Left lung (tissue), 14 donors: Measurements from ENCODE around the gene ARFIP1. TPM values are rescaled to one million over a fixed set of nuclear protein-coding genes. Genes with fewer than 3 reads are reported as not detected.

ENCODE experiments used
- ATAC-seq: fragments of 200-7000 bp; cut with Tn5 transposase; one replicate; pipeline ENCODE4 v1.9.1; 2020; ENCODE audit warnings: moderate library complexity
- DNase-seq, 4 donors: peaks; one replicate each; pipeline ENCODE4 v3.0.0-alpha.2; 2013 to 2020
- H3K27ac ChIP-seq, 2 donors: fragments of 200-600 bp; sonication (generic) in 1 of 2; one replicate each; pipeline versions ENCODE4 v1.5.0 to v1.8.0; 2020 to 2021
- H3K27me3 ChIP-seq, 2 donors: fragments of 200-600 bp; sonication (generic) in 1 of 2; one replicate each; pipeline versions ENCODE4 v1.5.0 to v1.8.0; 2020 to 2021
- H3K36me3 ChIP-seq, 2 donors: fragments of 200-600 bp; sonication (generic) in 1 of 2; one replicate each; pipeline versions ENCODE4 v1.5.0 to v1.8.0; 2020 to 2021
- H3K4me1 ChIP-seq, 2 donors: fragments of 200-600 bp; one replicate each; pipeline ENCODE4 v1.8.0; 2021
- H3K4me3 ChIP-seq, 2 donors: fragments of 200-600 bp; sonication (generic) in 1 of 2; one replicate each; pipeline versions ENCODE4 v1.5.0 to v1.8.0; 2020 to 2021; ENCODE audit warnings: mild to moderate bottlenecking in 1 of 2
- H3K9me3 ChIP-seq, 2 donors: fragments of 200-600 bp; sonication (generic) in 1 of 2; one replicate each; pipeline versions ENCODE4 v1.5.0 to v1.8.0; 2020 to 2021
- intact Hi-C, 2 donors: fragments of 100-400 bp; cut with DNase I; formaldehyde crosslinking; loops; one replicate each; pipeline versions ENCODE4 v1.11.2 to v1.14.2; 2022
- long read RNA-seq, 12 donors: library from polyadenylated mRNA in 2 of 12; unstranded in 2 of 12; transcript quantifications; one replicate each; pipeline ENCODE4 v2.0.0 and lab custom pipeline, GENCODE V29; 2019 to 2026
- polyA plus RNA-seq, 6 donors: library from polyadenylated mRNA; unstranded; fragments of 120-200 nt; gene quantifications; one replicate each; pipeline ENCODE4 v1.2.1, GENCODE V29; 2013; ENCODE audit not compliant: insufficient read length in 6 of 6
- total RNA-seq, 2 donors: library from RNA; stranded (reverse); fragmentation: NEBNext Ultra II Directional; extraction: Animal tissue kit (Norgen Biotek cat#: 25700); gene quantifications; one replicate each; pipeline ENCODE4 v1.2.1, GENCODE V29; 2021
- TF ChIP-seq, protein P1 (sequence below), 2 donors: fragments of 200-600 bp; sonication (generic) in 1 of 2; IDR thresholded peaks; one replicate each; pipeline versions ENCODE4 v1.5.0 to v1.8.0; 2021; ENCODE audit warnings: antibody characterized with exemption in 2 of 2
- donor health status: DM: no; HTN: yes; CAD: no.
- donor health status: DM: no; HTN: no; CAD: no.

ARFIP1 gene
- total RNA-seq (10 to 100 TPM; 34.7 to 36.4 TPM), polyA plus RNA-seq (10 to 100 TPM; 41.7 to 48.9 (median 46.9) TPM)
- long read RNA-seq, donor 1, transcript ARFIP1-201 (9 exons, 3,111 nt) = major isoform, 6 of 57 reads
- long read RNA-seq, donor 1, partial matches to known transcripts = 46 of 57 reads
- long read RNA-seq, donor 1, other reads (novel, unspliced or antisense) = 0 of 57 reads
- long read RNA-seq, donor 2, transcript ARFIP1-201 (9 exons, 3,111 nt) = major isoform, 5 of 12 reads
- long read RNA-seq, donor 2, partial matches to known transcripts = 0 of 12 reads
- long read RNA-seq, donor 2, other reads (novel, unspliced or antisense) = 0 of 12 reads
- long read RNA-seq, donor 3, transcript ARFIP1-201 (9 exons, 3,111 nt) = major isoform, 5 of 10 reads
- long read RNA-seq, donor 3, partial matches to known transcripts = 0 of 10 reads
- long read RNA-seq, donor 3, other reads (novel, unspliced or antisense) = 0 of 10 reads
- long read RNA-seq, donor 4, partial matches to known transcripts = 7 of 13 reads
- long read RNA-seq, donor 4, other reads (novel, unspliced or antisense) = 2 of 13 reads
- long read RNA-seq, donor 5, partial matches to known transcripts = 34 of 41 reads
- long read RNA-seq, donor 5, other reads (novel, unspliced or antisense) = 0 of 41 reads
- long read RNA-seq, donor 6, transcript ARFIP1-201 (9 exons, 3,111 nt) = major isoform, 8 of 46 reads
- long read RNA-seq, donor 6, transcript ARFIP1-205 (9 exons, 3,424 nt) = minor isoform, 7 of 46 reads
- long read RNA-seq, donor 6, partial matches to known transcripts = 25 of 46 reads
- long read RNA-seq, donor 6, other reads (novel, unspliced or antisense) = 0 of 46 reads
- long read RNA-seq, donor 7, partial matches to known transcripts = 17 of 24 reads
- long read RNA-seq, donor 7, other reads (novel, unspliced or antisense) = 0 of 24 reads
- long read RNA-seq, donor 8, partial matches to known transcripts = 0 of 7 reads
- long read RNA-seq, donor 8, other reads (novel, unspliced or antisense) = 0 of 7 reads
- long read RNA-seq, donor 9 = 0 reads
- long read RNA-seq, donor 10, partial matches to known transcripts = 1 of 11 reads
- long read RNA-seq, donor 10, other reads (novel, unspliced or antisense) = 5 of 11 reads
- long read RNA-seq, donor 11, partial matches to known transcripts = 0 of 10 reads
- long read RNA-seq, donor 11, other reads (novel, unspliced or antisense) = 0 of 10 reads
- long read RNA-seq, donor 12, transcript ARFIP1-201 (9 exons, 3,111 nt) = major isoform, 5 of 11 reads
- long read RNA-seq, donor 12, partial matches to known transcripts = 5 of 11 reads
- long read RNA-seq, donor 12, other reads (novel, unspliced or antisense) = 0 of 11 reads

GRCh38 chr4:152779513-152780266, at the start of gene ARFIP1, which contains the start of gene TIGD4:
TSS of gene ARFIP1 (plus strand) at chr4:152779954. CDS start at chr4:152829634, 49,680 bp downstream.
TSS of gene TIGD4 (minus strand) at chr4:152779730. CDS start at chr4:152771004, 8,726 bp downstream.
- Histone ChIP-seq H3K9me3 (no peaks in the 10 kb centered on the region), H3K27ac (peak within 1 kb of the TSS; percentile 81 to 89), H3K36me3 (no peaks in the 10 kb centered on the region), H3K4me3 (peak within 1 kb of the TSS; percentile 56 to 82), H3K27me3 (no peaks in the 10 kb centered on the region), H3K4me1 (peaks cover 0 to 33% of the 10 kb centered on the region in 2 donors)
- intact Hi-C loops = no loop called here
- peak; percentile 99 for ATAC-seq
- DNase-seq = peak; percentile 96 to 99 (median 98)
- TF ChIP-seq, protein P1, sequence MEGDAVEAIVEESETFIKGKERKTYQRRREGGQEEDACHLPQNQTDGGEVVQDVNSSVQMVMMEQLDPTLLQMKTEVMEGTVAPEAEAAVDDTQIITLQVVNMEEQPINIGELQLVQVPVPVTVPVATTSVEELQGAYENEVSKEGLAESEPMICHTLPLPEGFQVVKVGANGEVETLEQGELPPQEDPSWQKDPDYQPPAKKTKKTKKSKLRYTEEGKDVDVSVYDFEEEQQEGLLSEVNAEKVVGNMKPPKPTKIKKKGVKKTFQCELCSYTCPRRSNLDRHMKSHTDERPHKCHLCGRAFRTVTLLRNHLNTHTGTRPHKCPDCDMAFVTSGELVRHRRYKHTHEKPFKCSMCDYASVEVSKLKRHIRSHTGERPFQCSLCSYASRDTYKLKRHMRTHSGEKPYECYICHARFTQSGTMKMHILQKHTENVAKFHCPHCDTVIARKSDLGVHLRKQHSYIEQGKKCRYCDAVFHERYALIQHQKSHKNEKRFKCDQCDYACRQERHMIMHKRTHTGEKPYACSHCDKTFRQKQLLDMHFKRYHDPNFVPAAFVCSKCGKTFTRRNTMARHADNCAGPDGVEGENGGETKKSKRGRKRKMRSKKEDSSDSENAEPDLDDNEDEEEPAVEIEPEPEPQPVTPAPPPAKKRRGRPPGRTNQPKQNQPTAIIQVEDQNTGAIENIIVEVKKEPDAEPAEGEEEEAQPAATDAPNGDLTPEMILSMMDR (IDR thresholded peaks at IDR 0.05) = no peak

DNA sequence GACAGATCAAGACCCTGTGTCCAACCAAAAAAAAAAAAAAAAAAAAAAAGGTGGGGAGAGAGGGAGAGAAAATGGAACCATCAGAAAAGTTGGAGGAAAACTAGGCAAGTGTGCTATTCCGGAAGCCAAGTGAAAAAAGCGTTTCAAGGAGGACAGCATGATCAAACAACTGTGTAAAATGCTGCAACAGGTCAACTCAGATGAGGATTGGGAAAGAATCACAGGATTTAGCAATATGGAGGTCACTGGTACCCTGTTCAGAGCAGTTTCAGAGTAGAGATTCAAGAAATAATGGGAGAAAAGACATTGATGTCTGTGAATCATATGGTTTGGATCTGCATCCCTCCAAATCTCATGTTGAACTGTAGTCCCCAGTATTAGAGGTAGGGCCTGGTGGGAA, 47.8 kb upstream of the ARFIP1 start:
- ATAC-seq (no peak), DNase-seq (no peak)
- Histone ChIP-seq H3K27ac (no peak overlapping the region), H3K9me3 (no peaks in the 10 kb centered on the region), H3K4me1 (no peaks in the 10 kb centered on the region), H3K27me3 (no peaks in the 10 kb centered on the region), H3K36me3 (no peaks in the 10 kb centered on the region), H3K4me3 (no peak overlapping the region)
- intact Hi-C loops = no loop called here
- TF ChIP-seq, protein P1 (IDR thresholded peaks at IDR 0.05) = no peak

DNA sequence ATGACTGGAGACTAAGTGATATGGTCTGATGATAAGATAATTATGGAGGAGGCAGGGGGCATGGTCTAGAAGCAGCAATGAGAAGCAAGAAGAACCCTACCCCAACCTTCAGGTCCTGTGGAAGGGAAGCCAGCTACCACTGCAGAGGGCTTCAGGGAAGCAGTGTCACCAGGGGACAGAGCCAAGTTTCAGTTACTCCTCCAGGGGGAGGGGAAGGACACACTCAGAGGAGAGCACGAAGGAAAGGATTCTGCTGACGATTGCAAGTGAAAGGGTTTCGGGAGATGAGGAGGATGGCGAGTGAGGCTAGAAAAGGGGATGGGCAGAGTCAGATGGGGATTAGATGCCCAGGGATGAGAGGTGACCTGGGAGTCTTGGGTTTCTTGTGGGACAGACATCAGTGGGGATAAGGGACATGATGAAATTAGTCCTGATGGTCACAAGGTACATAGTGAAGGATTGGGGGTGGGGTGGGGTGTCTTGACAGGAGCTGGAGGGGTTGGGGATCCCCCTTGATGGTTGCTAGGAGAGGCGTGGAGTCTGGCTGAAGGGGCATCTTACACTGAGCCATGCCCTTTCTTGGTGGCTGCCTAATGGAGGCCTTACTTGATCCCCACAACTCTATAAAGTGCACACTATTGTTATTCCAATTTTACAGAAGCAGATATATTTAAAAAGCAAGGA, 45.6 kb upstream of the ARFIP1 start:
- Histone ChIP-seq H3K27ac (no peak overlapping the region), H3K36me3 (no peaks in the 10 kb centered on the region), H3K9me3 (no peaks in the 10 kb centered on the region), H3K4me3 (no peak overlapping the region), H3K27me3 (no peaks in the 10 kb centered on the region), H3K4me1 (no peaks in the 10 kb centered on the region)
- intact Hi-C loops = no loop called here
- TF ChIP-seq, protein P1 (IDR thresholded peaks at IDR 0.05) = no peak
- ATAC-seq (no peak), DNase-seq (no peak)

DNA sequence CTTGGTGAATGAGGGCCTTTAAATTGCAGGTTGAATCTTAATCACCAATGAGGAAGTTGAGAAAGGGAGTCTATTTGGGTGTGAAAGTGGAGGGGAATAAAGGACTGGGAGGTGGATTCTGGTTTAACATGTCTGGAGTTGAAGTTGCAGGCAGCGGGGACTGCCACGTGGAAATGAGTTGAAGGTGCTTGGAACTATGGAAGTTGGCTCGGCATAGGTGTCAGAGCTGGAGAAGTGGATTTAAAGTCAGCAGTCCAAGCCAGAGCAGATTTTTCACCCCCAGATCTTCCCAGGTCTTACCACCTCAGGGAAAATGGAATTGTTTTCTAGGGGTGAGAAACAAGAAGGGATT, 45.1 kb upstream of the ARFIP1 start:
- TF ChIP-seq, protein P1 (IDR thresholded peaks at IDR 0.05) = no peak
- ATAC-seq (no peak), DNase-seq (no peak)
- Histone ChIP-seq H3K36me3 (no peaks in the 10 kb centered on the region), H3K27me3 (no peaks in the 10 kb centered on the region), H3K27ac (no peak overlapping the region), H3K4me3 (no peak overlapping the region), H3K4me1 (no peaks in the 10 kb centered on the region), H3K9me3 (no peaks in the 10 kb centered on the region)
- intact Hi-C loops = no loop called here
